A204.1 (cell line): ENCODE results near the gene TPRG1.

Experiments
- FAIRE-seq: peaks from 2 replicates; lab custom pipeline; 2012; peaks lifted over from hg19 to GRCh38; lab: Jason Lieb, UNC

The TPRG1 gene

GRCh38 chr3:189355481-189356201 lies 183.9 kb downstream of the TPRG1 start:
- no peak for FAIRE-seq

- no peak for FAIRE-seq
These were observed 188.5 kb downstream of the TPRG1 start for GRCh38 chr3:189360291-189360690.

- no peak for FAIRE-seq
These were observed 189.5 kb downstream of the TPRG1 start for GRCh38 chr3:189361103-189361835.

GRCh38 chr3:189363590-189364255 lies 192.0 kb downstream of the TPRG1 start:
- FAIRE-seq: no peak

- no peak for FAIRE-seq
These were observed 194.1 kb downstream of the TPRG1 start for GRCh38 chr3:189365609-189366564.

- FAIRE-seq: no peak
These were observed 196.6 kb downstream of the TPRG1 start for GRCh38 chr3:189368384-189368783.

- FAIRE-seq: no peak
These were observed 197.9 kb downstream of the TPRG1 start for GRCh38 chr3:189369636-189370035.

- FAIRE-seq: no peak
These were observed 200.5 kb downstream of the TPRG1 start for GRCh38 chr3:189372243-189372642.
